Esophagus (tissue), 2 donors: ENCODE data around the gene C4A. TPM values are rescaled to one million over a fixed set of nuclear protein-coding genes. Genes with fewer than 3 reads are reported as not detected.
"Not testable (repeated sequence)": the region's sequence is repeated elsewhere in the genome, so short reads cannot be mapped to it uniquely, and the experiment has no call there.

Experiments used
- H3K27ac ChIP-seq, 2 donors: one replicate each; pipeline ENCODE4 v1.5.1; 2013; ENCODE audit warnings: low read depth in 2 of 2, mild to moderate bottlenecking in 2 of 2, inconsistent platforms in 1 of 2, low read length in 1 of 2, moderate library complexity in 1 of 2
- H3K27me3 ChIP-seq, 2 donors: one replicate each; pipeline ENCODE4 v1.6.1; 2013; ENCODE audit warnings: low read length in 2 of 2, control low read depth in 1 of 2, mild to moderate bottlenecking in 1 of 2; ENCODE audit not compliant: insufficient read depth in 2 of 2, control insufficient read depth in 1 of 2
- H3K36me3 ChIP-seq, 2 donors: one replicate each; pipeline ENCODE4 v1.6.1; 2013; ENCODE audit warnings: low read length in 1 of 2; ENCODE audit not compliant: control insufficient read depth in 2 of 2, insufficient read depth in 2 of 2
- H3K4me1 ChIP-seq, 2 donors: one replicate each; pipeline ENCODE4 v1.6.1; 2013; ENCODE audit warnings: low read length in 1 of 2; ENCODE audit not compliant: control insufficient read depth in 2 of 2, insufficient read depth in 2 of 2
- H3K4me3 ChIP-seq, 2 donors: one replicate each; pipeline ENCODE4 v1.5.1; 2013; ENCODE audit warnings: low read length in 2 of 2, mild to moderate bottlenecking in 2 of 2, low read depth in 1 of 2, moderate library complexity in 1 of 2
- H3K9me3 ChIP-seq, 2 donors: one replicate each; pipeline ENCODE4 v1.6.1; 2013; ENCODE audit warnings: mild to moderate bottlenecking in 2 of 2, low read depth in 1 of 2, low read length in 1 of 2, moderate library complexity in 1 of 2; ENCODE audit not compliant: control insufficient read depth in 2 of 2, insufficient read depth in 1 of 2
- WGBS, 2 donors: extraction: QIAGEN DNeasy Blood & Tissue Kit; methylation state at CpG; one replicate each; pipeline ENCODE4 v1.1.7; 2013; 5-methylcytosine and 5-hydroxymethylcytosine counted together
- polyA plus RNA-seq, 2 donors: library from polyadenylated mRNA; stranded (reverse); fragments of 200-250 nt; gene quantifications; one replicate each; pipeline ENCODE4 v1.2.3, GENCODE V29; 2013
- donor health status: healthy with polysubstance abuse.
- donor health status: Bipolar disorder and iron deficiency.

The C4A gene
- polyA plus RNA-seq, 2 donors, result 6.9 to 13.1 TPM

GRCh38 chr6:32012941-32013617 lies 31.2 kb downstream of the C4A start:
- H3K9me3 ChIP-seq, H3K4me1 ChIP-seq, H3K27me3 ChIP-seq, H3K36me3 ChIP-seq, H3K4me3 ChIP-seq, H3K27ac ChIP-seq: not testable (repeated sequence)
- WGBS, 2 donors, result 83% methylated on average over 14 to 17 of the region's 17 CpGs

GRCh38 chr6:32013738-32014137 lies 31.9 kb downstream of the C4A start:
- not testable (repeated sequence) for H3K27ac ChIP-seq, H3K4me3 ChIP-seq, H3K36me3 ChIP-seq, H3K9me3 ChIP-seq, H3K27me3 ChIP-seq, H3K4me1 ChIP-seq
- WGBS, 2 donors, result no CpG with 5 or more reads among the region's 5 CpGs

- H3K27ac ChIP-seq, H3K36me3 ChIP-seq, H3K4me3 ChIP-seq, H3K4me1 ChIP-seq, H3K9me3 ChIP-seq, H3K27me3 ChIP-seq: not testable (repeated sequence)
- no CpG with 5 or more reads among the region's 6 CpGs for WGBS, 2 donors
Observed at GRCh38 chr6:32014547-32014946, 32.7 kb downstream of the C4A start, which contains the start of gene C4B. Gene C4B (plus strand): TSS chr6:32014795. CDS start chr6:32014846, 51 bp downstream.

GRCh38 chr6:32022100-32022499 lies 40.2 kb downstream of the C4A start:
- H3K9me3 ChIP-seq, H3K27me3 ChIP-seq, H3K27ac ChIP-seq, H3K4me3 ChIP-seq, H3K4me1 ChIP-seq, H3K36me3 ChIP-seq: not testable (repeated sequence)
- no CpG with 5 or more reads among the region's 10 CpGs for WGBS, 2 donors

GRCh38 chr6:32028631-32029030 lies 46.8 kb downstream of the C4A start:
- not testable (repeated sequence) for H3K36me3 ChIP-seq

GRCh38 chr6:32029553-32029952 lies 47.7 kb downstream of the C4A start:
- H3K4me1 ChIP-seq, H3K36me3 ChIP-seq, H3K27me3 ChIP-seq, H3K27ac ChIP-seq, H3K4me3 ChIP-seq, H3K9me3 ChIP-seq: not testable (repeated sequence)
- 86 to 87% methylated on average over 6 to 8 of the region's 14 CpGs for WGBS, 2 donors

More at GRCh38 chr6:32028631-32029030, 46.8 kb downstream of the C4A start:
- not testable (repeated sequence) for H3K9me3 ChIP-seq, H3K4me1 ChIP-seq, H3K27ac ChIP-seq, H3K27me3 ChIP-seq, H3K4me3 ChIP-seq
- 45 to 76% methylated on average over 5 to 6 of the region's 10 CpGs for WGBS, 2 donors

- H3K4me3 ChIP-seq, H3K27ac ChIP-seq, H3K9me3 ChIP-seq, H3K27me3 ChIP-seq, H3K4me1 ChIP-seq, H3K36me3 ChIP-seq: not testable (repeated sequence)
- WGBS, 2 donors, result no CpG with 5 or more reads among the region's 16 CpGs
Observed at GRCh38 chr6:32035283-32036013, 53.6 kb downstream of the C4A start.

- not testable (repeated sequence) for H3K27ac ChIP-seq, H3K27me3 ChIP-seq, H3K4me1 ChIP-seq, H3K36me3 ChIP-seq, H3K4me3 ChIP-seq, H3K9me3 ChIP-seq
- WGBS, 2 donors, result 78% methylated on average over 4 to 5 of the region's 5 CpGs
Observed at GRCh38 chr6:32037136-32037535, 55.3 kb downstream of the C4A start.

- H3K9me3 ChIP-seq, H3K27ac ChIP-seq, H3K36me3 ChIP-seq, H3K27me3 ChIP-seq, H3K4me1 ChIP-seq, H3K4me3 ChIP-seq: not testable (repeated sequence)
- WGBS, 2 donors, result 65 to 76% methylated on average over 11 to 15 of the region's 19 CpGs
Observed at GRCh38 chr6:32037598-32038524, 56.0 kb downstream of the C4A start, which contains the start of gene CYP21A2. Gene CYP21A2 (plus strand): TSS chr6:32038415. CDS start chr6:32038423, 8 bp downstream.
